GM12878 (cell line): ENCODE results near the gene MACROD2.

Source experiments
- CTCF ChIP-seq, 3 experiments: IDR thresholded peaks in 2 of 3; conservative IDR thresholded peaks in 1 of 3; 2 replicates each; pipeline ENCODE4 v1.5.1; 2011; ENCODE audit warnings: low read depth in 3 of 3, low read length in 3 of 3, mild to moderate bottlenecking in 3 of 3, control low read depth in 2 of 3, moderate library complexity in 2 of 3, inconsistent platforms in 1 of 3, mixed read lengths in 1 of 3; ENCODE audit not compliant: control insufficient read depth in 2 of 3, insufficient read depth in 1 of 3; ENCODE audit errors: extremely low read depth in 1 of 3
- EGR1 ChIP-seq, 2 experiments: IDR thresholded peaks; 1 replicate in 1 of 2; 2 replicates in 1 of 2; pipeline ENCODE4 v1.6.1; 2011 to 2012; ENCODE audit warnings: low read depth in 2 of 2, low read length in 2 of 2, borderline replicate concordance in 1 of 2, mild to moderate bottlenecking in 1 of 2, moderate library complexity in 1 of 2
- EP300 ChIP-seq, 2 experiments: fragments of 150-350 bp in 1 of 2; IDR thresholded peaks; 2 replicates each; pipeline ENCODE4 v1.6.1; 2011 to 2012; ENCODE audit warnings: low read depth in 2 of 2, low read length in 2 of 2, borderline replicate concordance in 1 of 2, improper control_type of control experiment in 1 of 2, inconsistent platforms in 1 of 2; ENCODE audit not compliant: control insufficient read depth in 1 of 2
- ESRRA ChIP-seq: IDR thresholded peaks from 2 replicates; pipeline ENCODE4 v1.6.1; 2012; ENCODE audit warnings: mild to moderate bottlenecking, low read length, improper control_type of control experiment
- IRF3 ChIP-seq: fragments of 450-650 bp; IDR thresholded peaks from 2 replicates; pipeline ENCODE4 v1.6.1; 2014; ENCODE audit warnings: mild to moderate bottlenecking
- POLR2A ChIP-seq: IDR thresholded peaks from 2 replicates; pipeline ENCODE4 v1.6.1; 2011; ENCODE audit warnings: low read depth, mild to moderate bottlenecking, low read length
- RAD21 ChIP-seq: IDR thresholded peaks from 2 replicates; pipeline ENCODE4 v1.6.1; 2011; ENCODE audit warnings: mild to moderate bottlenecking, low read depth, low read length, moderate library complexity; ENCODE audit not compliant: insufficient read depth
- RFX5 ChIP-seq: IDR thresholded peaks from 2 replicates; pipeline ENCODE4 v1.6.1; 2011; ENCODE audit warnings: low read depth, low read length, improper control_type of control experiment
- ZNF207 ChIP-seq: fragments of 450-650 bp; IDR thresholded peaks from 2 replicates; pipeline ENCODE4 v1.6.1; 2014; ENCODE audit warnings: antibody characterized with exemption, mild to moderate bottlenecking, borderline replicate concordance
- ZNF24 ChIP-seq: fragments of 450-650 bp; IDR thresholded peaks from 2 replicates; pipeline ENCODE4 v1.6.1; 2017; ENCODE audit warnings: antibody characterized with exemption, mild to moderate bottlenecking
- ZNF274 ChIP-seq: IDR thresholded peaks from one replicate; pipeline ENCODE4 v1.8.0; 2011; ENCODE audit not compliant: insufficient read length, insufficient read depth

- no peak for TF ChIP-seq CTCF (IDR thresholded peaks at IDR 0.05 in 2 of 3, conservative IDR thresholded peaks at IDR 0.05 in 1 of 3; ENCODE audit: control insufficient read depth in 2 of 3, extremely low read depth in 1 of 3, insufficient read depth in 1 of 3, low read depth in 3 of 3, low read length in 3 of 3)
- TF ChIP-seq ESRRA = no peak
- no peak for TF ChIP-seq ZNF274
- no peak for TF ChIP-seq EP300 (IDR thresholded peaks at IDR 0.05; ENCODE audit: borderline replicate concordance in 1 of 2, control insufficient read depth in 1 of 2, low read depth in 2 of 2, low read length in 2 of 2)
- no peak for TF ChIP-seq ZNF207
- TF ChIP-seq RFX5 = no peak
- TF ChIP-seq POLR2A = no peak
- TF ChIP-seq ZNF24 = no peak
- no peak for TF ChIP-seq EGR1 (IDR thresholded peaks at IDR 0.05; ENCODE audit: borderline replicate concordance in 1 of 2, low read depth in 2 of 2, low read length in 2 of 2)
- no peak for TF ChIP-seq RAD21
- no peak for TF ChIP-seq IRF3
Measured at GRCh38 chr20:14046534-14046933, 51.2 kb downstream of the MACROD2 start.
